AG09309 (cell line): ENCODE measurements around the gene TSPAN18.

ENCODE experiments used
- DNase-seq: peaks from one replicate; pipeline ENCODE4 v3.0.0-alpha.2; 2010; ENCODE audit warnings: low read depth
- H3K4me3 ChIP-seq: 2 replicates; pipeline ENCODE4 v1.5.1; 2011; ENCODE audit warnings: mild to moderate bottlenecking, low read depth, low read length, moderate library complexity; ENCODE audit not compliant: control insufficient read depth
- TF ChIP-seq, protein P1 (sequence below): IDR thresholded peaks from 2 replicates; pipeline ENCODE4 v1.5.1; 2011; ENCODE audit warnings: mild to moderate bottlenecking, low read depth, low read length, inconsistent platforms; ENCODE audit not compliant: insufficient read depth, control insufficient read depth; ENCODE audit errors: missing control alignments

Gene TSPAN18

DNA sequence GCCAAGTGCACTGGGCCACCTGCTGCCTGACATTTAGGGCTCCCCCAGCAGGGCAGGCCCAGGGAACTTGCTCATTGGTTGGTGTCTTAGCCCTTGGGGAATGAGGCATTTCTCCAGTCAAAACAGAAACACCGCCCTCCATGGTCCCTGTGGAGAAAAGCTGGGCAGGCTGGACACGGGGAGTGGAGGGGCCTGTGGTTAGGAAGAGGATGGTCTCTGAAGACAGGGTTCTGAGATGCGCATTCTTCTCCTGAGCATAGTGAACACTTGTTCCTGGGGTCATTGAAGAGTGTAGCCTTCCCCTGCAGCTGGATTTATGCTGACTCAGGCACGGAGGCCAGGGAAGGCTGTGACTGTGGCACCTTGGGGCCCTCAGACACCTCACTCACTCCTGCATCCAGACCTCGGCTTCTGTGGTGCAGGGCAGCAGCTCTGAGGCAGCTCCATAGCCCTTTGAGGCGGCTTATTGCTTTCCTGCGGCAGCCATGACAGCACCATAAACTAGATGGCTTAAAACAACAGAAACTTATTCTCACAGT lies 8.2 kb downstream of the TSPAN18 start:
- DNase-seq = no peak
- TF ChIP-seq, protein P1, sequence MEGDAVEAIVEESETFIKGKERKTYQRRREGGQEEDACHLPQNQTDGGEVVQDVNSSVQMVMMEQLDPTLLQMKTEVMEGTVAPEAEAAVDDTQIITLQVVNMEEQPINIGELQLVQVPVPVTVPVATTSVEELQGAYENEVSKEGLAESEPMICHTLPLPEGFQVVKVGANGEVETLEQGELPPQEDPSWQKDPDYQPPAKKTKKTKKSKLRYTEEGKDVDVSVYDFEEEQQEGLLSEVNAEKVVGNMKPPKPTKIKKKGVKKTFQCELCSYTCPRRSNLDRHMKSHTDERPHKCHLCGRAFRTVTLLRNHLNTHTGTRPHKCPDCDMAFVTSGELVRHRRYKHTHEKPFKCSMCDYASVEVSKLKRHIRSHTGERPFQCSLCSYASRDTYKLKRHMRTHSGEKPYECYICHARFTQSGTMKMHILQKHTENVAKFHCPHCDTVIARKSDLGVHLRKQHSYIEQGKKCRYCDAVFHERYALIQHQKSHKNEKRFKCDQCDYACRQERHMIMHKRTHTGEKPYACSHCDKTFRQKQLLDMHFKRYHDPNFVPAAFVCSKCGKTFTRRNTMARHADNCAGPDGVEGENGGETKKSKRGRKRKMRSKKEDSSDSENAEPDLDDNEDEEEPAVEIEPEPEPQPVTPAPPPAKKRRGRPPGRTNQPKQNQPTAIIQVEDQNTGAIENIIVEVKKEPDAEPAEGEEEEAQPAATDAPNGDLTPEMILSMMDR = no peak
- no peak overlapping the region for H3K4me3 ChIP-seq

DNA sequence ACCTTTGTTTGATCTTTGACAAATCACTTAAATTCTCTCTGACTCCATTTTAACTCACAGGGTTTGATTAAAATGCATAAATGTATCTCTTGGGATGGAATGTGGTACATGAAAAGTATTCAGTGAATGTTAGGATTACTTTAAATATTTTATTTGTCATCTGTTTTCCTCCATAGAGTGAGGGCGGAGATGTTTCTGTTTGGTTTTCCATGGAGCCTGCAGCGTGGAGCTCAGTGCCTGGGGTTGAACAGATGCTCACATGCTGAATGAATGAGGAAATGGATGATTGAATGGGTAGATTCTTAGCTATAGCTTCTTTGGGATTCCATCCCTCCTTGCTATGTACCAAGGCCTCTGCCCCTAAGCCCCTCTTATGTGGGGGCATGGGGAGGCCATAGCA lies 10.0 kb downstream of the TSPAN18 start:
- TF ChIP-seq, protein P1 = no peak
- H3K4me3 ChIP-seq = no peak overlapping the region
- DNase-seq = no peak

DNA sequence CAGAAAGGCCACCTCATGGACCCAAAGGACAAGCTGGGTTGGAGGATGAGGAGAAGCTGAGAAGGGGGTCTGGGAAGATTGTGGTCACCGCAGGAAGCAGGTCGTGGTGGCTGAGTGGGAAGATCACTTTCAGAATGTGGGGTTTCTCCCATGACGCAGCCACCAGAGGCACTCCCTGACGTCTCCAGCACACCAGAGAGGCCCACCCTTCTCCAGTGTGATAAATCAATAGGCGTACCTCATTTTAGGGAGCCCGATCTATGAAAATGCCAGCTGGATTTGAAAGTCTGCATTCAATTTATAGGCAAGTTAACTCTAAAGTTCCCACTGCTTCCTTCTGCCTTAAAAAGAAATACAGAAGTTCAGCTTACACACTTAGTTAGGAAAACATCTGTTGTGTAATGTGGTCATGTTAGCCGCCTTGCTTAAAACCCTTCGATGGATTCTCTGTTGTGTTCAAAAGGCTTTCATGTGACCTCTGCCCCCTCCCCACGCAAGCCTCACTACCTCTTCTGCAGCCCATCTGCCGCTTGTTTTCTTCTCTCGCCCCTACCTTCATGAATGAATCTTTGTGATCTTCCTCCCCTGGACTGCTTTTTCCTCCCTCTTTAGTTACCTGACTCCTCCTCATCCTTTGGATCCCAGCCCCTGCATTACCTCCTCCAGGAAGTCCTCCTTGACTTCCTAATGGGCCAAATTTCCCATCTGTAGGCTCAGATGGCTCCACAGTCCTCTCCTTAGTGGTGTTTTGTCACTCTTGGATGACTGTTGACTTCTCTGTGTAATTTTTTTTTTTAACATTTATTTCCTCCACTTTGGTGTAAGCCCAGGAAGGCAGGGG lies 10.7 kb downstream of the TSPAN18 start:
- H3K4me3 ChIP-seq = no peak overlapping the region
- TF ChIP-seq, protein P1 = no peak
- no peak for DNase-seq

DNA sequence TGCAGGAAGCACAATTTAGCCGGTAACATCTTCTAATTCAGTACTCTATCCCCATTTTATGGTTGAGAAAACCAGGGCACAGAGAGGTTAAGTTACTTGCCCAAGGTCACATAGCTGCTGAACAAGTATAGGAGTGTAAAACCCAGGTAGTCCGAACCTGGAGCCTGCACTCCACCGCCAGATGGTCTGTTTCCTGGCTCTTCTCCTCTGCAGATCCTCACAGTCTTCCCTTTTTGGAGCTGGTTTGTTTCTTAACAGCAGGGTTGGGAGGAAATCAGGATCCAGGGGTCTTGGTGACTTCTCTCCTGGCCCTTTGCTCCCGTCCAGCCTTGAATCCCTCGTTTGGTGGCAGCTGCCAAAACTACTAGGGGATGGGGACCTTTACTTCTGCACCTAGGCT lies 12.0 kb downstream of the TSPAN18 start:
- no peak for DNase-seq
- H3K4me3 ChIP-seq = no peak overlapping the region
- TF ChIP-seq, protein P1 = no peak

DNA sequence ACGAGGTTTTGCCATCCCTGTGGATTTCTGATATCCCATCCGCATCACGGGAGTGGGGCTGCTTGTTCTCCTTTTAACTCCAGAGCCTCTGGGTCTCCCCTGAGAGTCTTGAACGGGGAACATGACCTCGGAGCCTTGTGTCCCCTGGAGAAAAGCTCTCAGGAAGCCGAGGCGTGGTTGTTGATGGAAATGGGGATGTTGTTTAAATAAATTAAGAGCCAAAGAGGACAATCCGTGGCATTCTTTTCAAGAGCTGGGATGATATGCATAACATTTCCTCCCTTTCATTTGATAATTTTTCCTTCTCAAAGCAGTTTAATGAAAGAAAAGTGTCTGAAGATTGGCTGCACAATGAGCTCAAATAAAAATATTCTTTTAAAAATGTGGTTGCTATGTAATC lies 14.2 kb downstream of the TSPAN18 start:
- TF ChIP-seq, protein P1 = no peak
- no peak overlapping the region for H3K4me3 ChIP-seq
- no peak for DNase-seq

DNA sequence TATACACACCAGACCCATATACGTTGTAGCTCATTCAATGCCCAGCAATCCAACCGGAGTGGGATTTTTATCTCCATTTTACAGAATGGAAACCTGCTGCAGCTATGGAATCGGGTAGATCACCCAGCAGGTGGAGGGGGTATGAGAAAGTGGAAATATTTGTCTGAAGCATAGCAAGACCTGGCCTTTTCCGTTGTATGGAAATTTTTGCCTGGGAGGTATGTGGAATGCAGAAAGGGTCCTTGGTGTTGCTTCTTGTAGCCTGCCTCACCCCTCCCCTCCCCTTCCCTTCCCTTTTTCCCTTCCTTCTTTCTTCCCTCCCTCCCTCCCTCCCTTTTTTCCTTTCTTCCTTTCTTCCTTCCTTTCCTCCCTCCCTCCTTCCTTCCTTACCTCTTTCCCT lies 15.2 kb downstream of the TSPAN18 start:
- no peak for DNase-seq
- no peak overlapping the region for H3K4me3 ChIP-seq
- TF ChIP-seq, protein P1 = no peak
